Stimulated activated CD4-positive, alpha-beta T cell treated with anti-CD3 and anti-CD28 coated beads, Interleukin-4, amount 100 ng/mL, for 4 hours (primary cell): Measurements from ENCODE around the gene BCL2L11.

Experiments
- DNase-seq, 2 experiments: peaks; one replicate each; pipeline ENCODE4 v3.0.0-alpha.2; 2020

The BCL2L11 gene

DNA sequence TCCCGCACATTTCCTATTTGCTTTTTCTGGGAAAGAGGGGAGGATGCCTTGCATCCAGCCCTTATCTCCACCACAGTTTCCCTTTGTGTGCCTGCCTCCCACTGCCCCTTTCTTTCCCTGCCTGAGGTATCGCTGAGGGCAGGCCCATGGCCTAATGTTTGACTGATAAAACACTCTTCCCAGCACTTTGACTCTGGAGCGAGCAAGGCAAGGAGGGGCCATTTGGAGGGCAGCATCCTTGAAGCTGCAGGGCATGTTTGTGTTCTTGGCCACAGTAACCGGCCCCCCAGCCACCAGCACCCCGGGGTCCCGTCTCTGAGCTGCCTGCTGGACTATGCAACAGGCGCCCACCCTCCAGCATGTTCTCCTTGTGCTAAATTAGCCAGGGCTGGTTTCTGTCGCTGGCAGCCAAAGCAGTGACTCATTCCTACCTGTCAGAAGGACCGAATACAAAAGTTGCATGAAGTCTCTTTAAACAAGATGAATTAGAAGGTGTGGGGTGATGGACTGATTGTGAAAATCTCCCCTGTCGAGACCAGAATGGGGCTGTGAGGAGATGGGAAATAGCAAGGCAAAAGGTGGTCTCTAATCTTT is 50.7 kb downstream of the BCL2L11 start:
- DNase-seq: no peak

GRCh38 chr2:111172666-111173065 is 52.0 kb downstream of the BCL2L11 start:
- no peak for DNase-seq

GRCh38 chr2:111173338-111173737 is 52.6 kb downstream of the BCL2L11 start:
- DNase-seq: no peak

- no peak for DNase-seq
Observed at GRCh38 chr2:111173856-111174255, 53.1 kb downstream of the BCL2L11 start.

DNA sequence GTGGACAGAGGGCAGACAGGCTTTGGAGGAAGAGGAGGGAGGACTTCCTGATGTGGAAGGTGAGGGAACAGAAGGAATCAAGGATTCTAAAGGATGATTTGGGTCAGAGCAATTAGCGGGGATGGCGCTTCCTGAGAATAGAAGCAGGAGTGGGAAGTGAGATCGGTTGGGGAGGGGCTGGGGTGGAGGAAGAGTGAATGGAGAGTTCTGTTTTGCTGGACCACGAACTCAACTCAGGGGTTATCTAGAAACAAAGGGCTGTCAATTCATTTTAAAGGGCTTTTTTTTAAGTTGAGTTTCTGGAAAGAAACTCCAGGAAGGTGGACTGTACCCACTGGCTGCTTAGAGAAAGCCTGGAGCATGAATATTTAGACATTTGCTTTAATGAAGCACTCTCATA is 54.9 kb downstream of the BCL2L11 start:
- DNase-seq: no peak

DNA sequence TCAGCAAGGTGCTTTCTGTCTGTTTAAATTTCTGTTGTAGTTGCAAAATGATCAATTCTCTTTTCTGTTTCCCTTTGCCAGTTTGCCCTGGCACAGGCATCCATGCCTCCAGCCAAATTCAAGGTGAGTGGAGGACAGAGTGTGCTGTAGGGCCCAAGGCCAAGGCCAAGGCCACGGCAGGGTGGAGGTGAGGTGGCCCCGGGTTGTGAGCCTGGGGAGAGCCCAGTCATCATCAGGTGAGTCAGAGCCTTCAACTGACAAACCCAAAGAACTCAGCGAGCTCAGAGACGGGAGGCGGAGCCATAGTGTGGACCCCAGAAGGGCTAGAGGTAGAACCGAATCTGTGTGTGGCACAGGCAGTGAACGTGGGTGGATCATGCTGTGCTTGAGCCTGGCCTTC is 55.7 kb downstream of the BCL2L11 start:
- DNase-seq: no peak

- DNase-seq: no peak
Observed at GRCh38 chr2:111176867-111177266, 56.2 kb downstream of the BCL2L11 start.

DNA sequence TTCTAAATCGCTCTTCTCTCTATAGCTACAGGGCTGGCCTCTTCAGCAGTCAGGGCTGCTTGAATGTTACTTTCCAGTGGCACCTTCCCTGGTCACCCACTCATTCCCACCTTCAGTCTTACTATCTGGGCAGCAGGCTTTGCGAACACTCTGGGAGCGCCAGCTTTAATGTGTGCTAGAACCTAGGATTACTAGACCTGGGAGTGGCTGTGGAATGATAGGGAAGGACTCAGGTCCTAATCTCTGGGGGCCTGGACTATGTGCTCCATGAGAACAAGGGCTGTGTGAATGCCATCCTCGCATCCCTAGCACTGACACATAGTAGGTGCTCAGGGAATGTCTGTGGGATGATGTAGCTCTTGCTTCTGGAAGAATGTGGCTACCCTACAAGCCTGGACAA is 57.6 kb downstream of the BCL2L11 start:
- DNase-seq: no peak

DNA sequence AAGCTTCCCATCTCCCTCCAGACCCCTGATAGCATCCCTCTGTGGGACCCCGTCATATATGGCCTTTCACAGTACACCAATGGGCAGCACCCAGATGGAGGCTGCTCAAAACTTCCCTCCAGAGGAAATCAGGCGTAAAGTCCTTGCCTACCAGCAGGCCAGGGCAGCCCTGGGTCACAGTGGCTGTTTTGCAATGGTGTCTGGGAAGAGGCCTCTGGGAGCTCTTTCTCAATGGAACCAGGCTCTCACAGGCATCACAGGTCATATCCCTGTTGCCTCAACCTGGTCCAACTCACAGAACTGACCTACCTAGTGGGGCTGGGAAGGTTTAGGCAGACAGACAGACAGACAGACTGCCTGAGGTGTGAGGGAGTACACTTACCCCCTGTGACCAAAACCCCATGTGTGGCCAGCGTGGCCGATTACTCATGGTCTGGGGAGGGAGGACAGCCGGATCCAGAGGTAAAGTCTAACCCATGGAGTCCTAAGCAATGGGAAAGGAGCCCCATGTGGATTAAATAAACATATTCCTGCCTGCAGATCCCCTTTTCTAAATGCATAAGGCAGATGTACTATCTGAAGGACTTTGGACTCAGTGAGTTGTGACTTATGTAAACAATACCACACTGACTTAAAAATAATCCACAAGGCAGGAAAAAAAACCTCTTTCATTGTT is 58.2 kb downstream of the BCL2L11 start:
- no peak for DNase-seq

- no peak for DNase-seq
Observed at GRCh38 chr2:111182121-111182520, 61.4 kb downstream of the BCL2L11 start.

DNA sequence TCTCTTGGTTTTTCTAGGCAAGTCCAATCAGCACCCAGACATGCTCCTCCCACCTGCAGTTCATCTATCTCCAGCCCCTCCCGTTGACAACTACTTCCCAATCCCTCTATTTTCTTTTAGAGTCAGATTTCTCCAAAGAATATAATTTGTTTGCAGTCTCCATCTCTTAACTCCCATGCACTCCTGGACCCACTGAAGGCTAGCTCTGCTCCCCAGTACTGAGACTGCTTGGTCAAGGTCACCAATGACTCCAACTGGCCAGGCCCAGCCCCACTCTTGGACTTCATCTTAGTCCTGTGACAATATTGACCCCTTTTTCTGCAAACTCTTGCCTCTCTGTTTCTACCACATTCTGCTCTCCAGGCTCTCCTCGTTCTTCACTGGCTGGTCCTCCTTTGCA is 62.0 kb downstream of the BCL2L11 start:
- no peak for DNase-seq

DNA sequence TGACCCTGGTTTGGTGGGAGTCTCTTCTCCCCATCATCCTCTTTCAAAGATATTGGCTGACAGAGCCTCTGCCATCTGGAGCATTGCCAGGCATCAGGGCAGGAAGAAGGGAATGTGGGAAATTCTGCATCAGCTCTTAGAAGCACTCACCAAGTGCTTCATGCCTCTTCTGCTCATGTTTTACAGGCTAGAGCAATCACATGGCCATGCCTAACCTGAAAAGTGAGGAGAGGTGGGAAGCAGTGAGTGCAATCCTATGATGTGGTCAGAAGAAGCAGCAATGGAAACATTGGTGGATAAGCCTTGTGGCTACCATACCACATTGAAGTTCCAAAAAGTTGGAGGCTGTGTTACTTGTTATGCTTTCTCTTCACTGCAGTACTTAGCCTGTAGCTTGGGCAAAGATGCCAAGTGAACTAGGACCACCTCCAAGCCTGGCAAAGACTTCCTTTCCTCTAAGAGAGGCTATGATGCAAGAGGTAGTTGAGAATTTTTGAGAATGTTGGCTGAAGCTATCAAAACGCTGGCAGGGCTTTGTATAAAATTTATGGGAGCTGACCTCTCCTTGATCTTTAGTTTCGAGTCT is 64.1 kb downstream of the BCL2L11 start:
- no peak for DNase-seq

GRCh38 chr2:111185361-111186022 is 64.8 kb downstream of the BCL2L11 start:
- no peak for DNase-seq

- DNase-seq: no peak
Observed at GRCh38 chr2:111186121-111186715, 65.5 kb downstream of the BCL2L11 start.

DNA sequence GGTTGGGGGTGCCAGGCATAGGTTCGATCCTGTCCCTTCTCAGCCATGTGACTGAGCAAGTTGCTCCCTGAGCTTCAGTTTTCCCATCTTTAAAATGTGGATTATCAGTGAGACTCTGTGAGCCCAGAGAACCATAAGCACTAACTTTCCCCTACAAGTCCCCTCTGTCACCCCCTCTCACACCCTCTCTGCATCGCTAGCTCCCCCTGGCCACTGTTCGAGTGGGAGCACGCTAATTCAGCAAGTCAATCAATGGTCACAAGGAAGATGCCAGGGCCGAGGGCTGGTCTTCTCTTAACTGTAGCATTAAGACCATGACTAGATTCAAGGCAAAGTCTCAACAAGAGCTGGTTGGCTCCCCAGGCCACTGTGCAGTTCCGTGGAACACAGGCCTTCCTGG is 66.2 kb downstream of the BCL2L11 start:
- no peak for DNase-seq

DNA sequence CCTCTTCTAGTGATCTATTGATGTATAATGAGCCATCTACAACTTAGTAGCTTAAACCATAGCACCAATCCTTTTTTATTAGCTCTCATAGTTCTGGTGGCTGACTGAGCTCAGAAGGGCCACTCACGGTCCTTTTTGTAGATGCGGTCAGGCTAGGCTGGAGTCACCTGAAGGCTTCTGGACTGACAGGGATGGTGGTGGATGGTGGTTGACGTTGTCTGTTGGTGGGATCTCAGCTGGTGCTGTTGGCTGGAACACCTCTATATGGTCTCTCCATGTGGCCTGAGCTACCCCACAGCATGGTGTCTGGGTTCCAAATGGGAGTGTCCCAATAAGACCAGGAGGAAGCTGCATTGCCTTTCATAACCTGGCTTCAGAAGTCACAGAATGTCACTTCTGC is 68.0 kb downstream of the BCL2L11 start:
- no peak for DNase-seq

DNA sequence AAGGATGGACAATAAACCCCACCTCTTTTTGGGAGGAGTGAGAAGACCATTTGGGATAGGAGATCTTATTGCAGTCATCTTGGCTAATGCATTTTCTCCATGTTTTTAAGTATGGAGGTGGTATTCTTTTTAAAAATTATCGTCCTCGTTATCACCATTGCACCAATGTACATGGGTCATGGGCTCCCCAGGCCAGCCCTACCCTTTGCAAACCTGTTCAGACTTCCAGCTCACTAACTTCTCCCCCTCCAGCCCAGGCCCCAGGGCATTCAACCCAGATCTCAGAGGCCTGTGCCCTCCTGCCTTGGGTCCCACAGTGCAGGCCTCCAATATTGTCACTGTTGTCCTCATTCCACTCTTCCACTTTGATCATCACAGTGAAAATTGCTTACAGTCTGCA is 68.4 kb downstream of the BCL2L11 start:
- DNase-seq: no peak

GRCh38 chr2:111190816-111191540 is 70.3 kb downstream of the BCL2L11 start:
- DNase-seq: no peak

DNA sequence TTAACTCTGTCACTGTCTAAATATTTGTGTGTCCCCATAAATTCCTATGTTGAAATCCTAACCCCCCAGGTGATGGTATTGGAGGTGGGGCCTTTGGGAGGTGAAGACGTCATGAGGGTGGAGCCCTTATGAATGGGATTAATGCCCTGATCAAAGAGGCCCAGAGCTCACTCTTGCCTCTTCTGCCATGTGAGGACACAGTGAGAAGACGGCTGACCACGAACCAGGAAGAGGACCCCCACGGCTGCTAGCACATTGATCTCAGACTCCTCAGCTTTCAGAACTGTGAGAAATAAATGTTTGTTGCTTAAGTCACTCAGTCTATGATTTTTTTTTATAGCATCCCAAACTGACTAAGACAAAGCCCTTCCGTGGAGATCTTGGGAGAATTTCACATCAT is 71.2 kb downstream of the BCL2L11 start:
- no peak for DNase-seq

DNA sequence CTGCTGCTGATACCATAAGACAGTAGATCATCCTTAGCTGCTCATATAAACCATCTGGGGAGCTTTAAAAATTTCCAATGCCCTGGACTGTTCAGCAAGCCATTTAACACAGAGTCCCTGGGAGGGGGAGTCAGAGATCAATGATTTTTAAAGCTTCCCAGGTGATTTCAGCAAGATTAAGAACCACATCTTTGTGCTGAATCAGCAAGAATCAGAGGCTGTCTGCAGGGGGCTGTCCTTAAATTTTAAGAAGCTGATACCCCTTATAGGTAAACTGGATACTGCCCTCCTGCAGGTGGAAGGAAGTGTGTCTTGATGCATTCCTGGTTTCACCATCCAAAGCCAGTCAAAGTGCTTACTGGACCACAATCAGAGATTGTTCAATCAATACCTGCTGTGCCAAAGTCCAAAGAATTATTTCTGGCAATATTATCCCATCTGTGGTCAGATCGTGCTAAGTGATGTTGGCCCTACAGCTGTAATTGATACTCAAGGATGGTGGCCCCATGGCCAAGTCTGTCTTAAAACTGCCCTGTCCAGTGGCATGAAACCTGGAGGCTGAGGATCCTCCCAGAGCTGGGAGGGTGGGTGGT is 72.2 kb downstream of the BCL2L11 start:
- DNase-seq: no peak

GRCh38 chr2:111194835-111195621 is 74.3 kb downstream of the BCL2L11 start:
- DNase-seq: no peak

GRCh38 chr2:111196435-111196834 is 75.7 kb downstream of the BCL2L11 start:
- no peak for DNase-seq
